HEK293 (cell line): ENCODE results near the gene BCL11A.
A peak's percentile ranks its signal among the peaks of the same experiment; 100 is the strongest.

Experiments
- ATF2 ChIP-seq: fragments of 450-650 bp; formaldehyde crosslinking; IDR thresholded peaks from 2 replicates; pipeline ENCODE4 v1.5.1; 2016; ENCODE audit warnings: missing biosample characterization, missing genetic modification characterization, low read depth
- BCL6B ChIP-seq: fragments of 450-650 bp; formaldehyde crosslinking; IDR thresholded peaks from 2 replicates; pipeline ENCODE4 v1.5.1; 2017; ENCODE audit warnings: missing biosample characterization, missing genetic modification characterization
- INSM2 ChIP-seq: fragments of 450-650 bp; formaldehyde crosslinking; IDR thresholded peaks from 2 replicates; pipeline ENCODE4 v1.5.1; 2016; ENCODE audit warnings: missing biosample characterization, missing genetic modification characterization
- KLF10 ChIP-seq: fragments of 450-650 bp; IDR thresholded peaks from 2 replicates; pipeline ENCODE4 v1.5.1; 2018; ENCODE audit warnings: missing biosample characterization, mild to moderate bottlenecking, missing genetic modification characterization
- KLF16 ChIP-seq: fragments of 450-650 bp; formaldehyde crosslinking; IDR thresholded peaks from 2 replicates; pipeline ENCODE4 v1.5.1; 2017; ENCODE audit warnings: missing biosample characterization, missing genetic modification characterization
- PRDM6 ChIP-seq: fragments of 450-650 bp; formaldehyde crosslinking; IDR thresholded peaks from 2 replicates; pipeline ENCODE4 v1.5.1; 2017; ENCODE audit warnings: missing biosample characterization, missing genetic modification characterization
- SP7 ChIP-seq: fragments of 450-650 bp; formaldehyde crosslinking; IDR thresholded peaks from 2 replicates; pipeline ENCODE4 v1.5.1; 2016; ENCODE audit warnings: missing biosample characterization, missing genetic modification characterization
- TSHZ1 ChIP-seq: fragments of 450-650 bp; formaldehyde crosslinking; IDR thresholded peaks from 2 replicates; pipeline ENCODE4 v1.5.1; 2016; ENCODE audit warnings: missing biosample characterization, missing genetic modification characterization, borderline replicate concordance
- WT1 ChIP-seq: fragments of 450-650 bp; formaldehyde crosslinking; IDR thresholded peaks from 2 replicates; pipeline ENCODE4 v1.5.1; 2016; ENCODE audit warnings: missing biosample characterization, missing genetic modification characterization
- ZFP69B ChIP-seq: fragments of 450-650 bp; formaldehyde crosslinking; IDR thresholded peaks from 2 replicates; pipeline ENCODE4 v1.5.1; 2016; ENCODE audit warnings: missing biosample characterization, missing genetic modification characterization
- ZNF148 ChIP-seq: fragments of 450-650 bp; formaldehyde crosslinking; IDR thresholded peaks from 2 replicates; pipeline ENCODE4 v1.5.0; 2017; ENCODE audit warnings: missing biosample characterization, missing genetic modification characterization, borderline replicate concordance
- ZNF280D ChIP-seq: fragments of 450-650 bp; formaldehyde crosslinking; IDR thresholded peaks from 2 replicates; pipeline ENCODE4 v1.5.1; 2016; ENCODE audit warnings: missing biosample characterization, missing genetic modification characterization
- ZNF529 ChIP-seq: fragments of 450-650 bp; formaldehyde crosslinking; IDR thresholded peaks from 2 replicates; pipeline ENCODE4 v1.5.1; 2017; ENCODE audit warnings: missing genetic modification characterization, missing biosample characterization; ENCODE audit not compliant: insufficient replicate concordance
- ZNF639 ChIP-seq: fragments of 450-650 bp; formaldehyde crosslinking; IDR thresholded peaks from 2 replicates; pipeline ENCODE4 v1.5.1; 2016; ENCODE audit warnings: missing biosample characterization, missing genetic modification characterization
- ZNF704 ChIP-seq: fragments of 450-650 bp; formaldehyde crosslinking; IDR thresholded peaks from 2 replicates; pipeline ENCODE4 v1.5.1; 2016; ENCODE audit warnings: missing biosample characterization, missing genetic modification characterization
- ZNF777 ChIP-seq: fragments of 450-650 bp; formaldehyde crosslinking; IDR thresholded peaks from 2 replicates; pipeline ENCODE4 v1.5.1; 2017; ENCODE audit warnings: missing biosample characterization, missing genetic modification characterization, borderline replicate concordance
- ZNF791 ChIP-seq: fragments of 450-650 bp; formaldehyde crosslinking; IDR thresholded peaks from 2 replicates; pipeline ENCODE4 v1.5.1; 2016; ENCODE audit warnings: missing biosample characterization, missing genetic modification characterization
- ZNF843 ChIP-seq: fragments of 450-650 bp; formaldehyde crosslinking; IDR thresholded peaks from 2 replicates; pipeline ENCODE4 v1.5.1; 2016; ENCODE audit warnings: missing biosample characterization, missing genetic modification characterization

Gene BCL11A

GRCh38 chr2:60533101-60534051, 20.1 kb downstream of the BCL11A start (continued):
- TF ChIP-seq BCL6B (tag by site-specific recombination) (peak; percentile 99), SP7 (tag by site-specific recombination) (0 out of 2 replicates have a peak, but pooled peaks have one; percentile 15), ZNF148 (tag by site-specific recombination) (no peak), ZNF843 (peak; percentile 75; the same call in 1 of the 2 replicates), ZFP69B (no peak), ZNF777 (tag by site-specific recombination) (no peak), ATF2 (tag by site-specific recombination) (peak; percentile 38; the same call in 1 of the 2 replicates), ZNF639 (tag by site-specific recombination) (no peak), ZNF280D (tag by site-specific recombination) (no peak), WT1 (tag by site-specific recombination) (peak; percentile 68; the same call in 1 of the 2 replicates), ZNF704 (tag by site-specific recombination) (no peak), TSHZ1 (tag by site-specific recombination) (peak; percentile 20; the same call in 1 of the 2 replicates), INSM2 (peak; percentile 60; the same call in 1 of the 2 replicates), PRDM6 (tag by site-specific recombination) (peak; percentile 17; the same call in 1 of the 2 replicates), KLF10 (tag by site-specific recombination) (peak; percentile 34; the same call in 1 of the 2 replicates), ZNF791 (tag by site-specific recombination) (no peak), ZNF529 (no peak), KLF16 (tag by site-specific recombination) (peak; percentile 44)
